Measurements from ENCODE around the gene MAP4K3. TPM values are rescaled to one million over a fixed set of nuclear protein-coding genes. Genes with fewer than 3 reads are reported as not detected.

MAP4K3 gene
- polyA plus RNA-seq, 2 of the 4 experiments (the other 2 are of a cell fraction) = 15.8 to 44.6 TPM

- Histone ChIP-seq H3K4me2 (no peak overlapping the region), H3K4me1 (no peaks in the 10 kb centered on the region), H3K27ac (no peak overlapping the region), H3K9me3 (0 out of 3 replicates have a peak, but pooled peaks cover 7% of the 10 kb centered on the region), H3K4me3 (no peak overlapping the region)
- DNase-seq (ENCODE audit: low read depth in 1 of 2, low spot score in 1 of 2) (no peak), FAIRE-seq (no peak), ATAC-seq (no peak)
- POLR2A ChIA-PET = no interaction called here
- CTCF ChIA-PET = interaction anchor here (0.8 to 1.2 kb wide), 3 partner anchors 13 to 389 kb away, joined by 3 read pairs; no protein-coding TSS in a partner anchor
- WGBS (ENCODE audit: missing lambda C conversion rate) = 72% methylated on average over 2 of the region's 2 CpGs
- TF ChIP-seq CHD2 (IDR thresholded peaks at IDR 0.05; ENCODE audit: low read length, partially characterized antibody) (no peak), HOXB13 (CRISPR knock-in tag; IDR thresholded peaks at IDR 0.05; ENCODE audit: low read depth) (no peak), TFCP2L1 (CRISPR knock-in tag; IDR thresholded peaks at IDR 0.05) (no peak), USF2 (IDR thresholded peaks at IDR 0.05) (no peak), JUN (IDR thresholded peaks at IDR 0.05) (no peak), RNF2 (IDR thresholded peaks at IDR 0.05; ENCODE audit: borderline replicate concordance, low read depth) (no peak), FOSB (CRISPR knock-in tag; IDR thresholded peaks at IDR 0.05) (no peak), JUNB (IDR thresholded peaks at IDR 0.05) (no peak), SREBF2 (IDR thresholded peaks at IDR 0.05) (no peak), ZFP36 (IDR thresholded peaks at IDR 0.05; ENCODE audit: borderline replicate concordance, partially characterized antibody) (no peak), FOXS1 (CRISPR knock-in tag; IDR thresholded peaks at IDR 0.05) (no peak), BHLHE40 (IDR thresholded peaks at IDR 0.05; ENCODE audit: low read depth, low read length) (no peak), CBX2 (IDR thresholded peaks at IDR 0.05; ENCODE audit: borderline replicate concordance, low read depth) (no peak), RARB (CRISPR knock-in tag; IDR thresholded peaks at IDR 0.05) (no peak), EP300 (IDR thresholded peaks at IDR 0.05) (no peak), HES2 (IDR thresholded peaks at IDR 0.05) (no peak), HMGXB4 (CRISPR knock-in tag; IDR thresholded peaks at IDR 0.05; ENCODE audit: borderline replicate concordance) (no peak), CTCF (IDR thresholded peaks at IDR 0.05) (no peak), SMC3 (IDR thresholded peaks at IDR 0.05) (no peak)
Observed at GRCh38 chr2:39455826-39456225, 18.7 kb upstream of the MAP4K3 start.

GRCh38 chr2:39452396-39452795 is 15.3 kb upstream of the MAP4K3 start:
- Histone ChIP-seq H3K27ac (no peak overlapping the region), H3K4me3 (no peak overlapping the region), H3K4me2 (no peak overlapping the region), H3K9me3 (no peaks in the 10 kb centered on the region), H3K4me1 (peaks cover 10% of the 10 kb centered on the region)
- FAIRE-seq (no peak), DNase-seq (ENCODE audit: low read depth in 1 of 2, low spot score in 1 of 2) (no peak), ATAC-seq (no peak)
- 95% methylated on average over 5 of the region's 5 CpGs for WGBS (ENCODE audit: missing lambda C conversion rate)
- TF ChIP-seq EP300 (IDR thresholded peaks at IDR 0.05) (no peak), ZSCAN20 (CRISPR knock-in tag; IDR thresholded peaks at IDR 0.05) (no peak), KDM5A (IDR thresholded peaks at IDR 0.05) (no peak), BHLHE40 (IDR thresholded peaks at IDR 0.05; ENCODE audit: low read depth, low read length) (no peak), EHMT2 (IDR thresholded peaks at IDR 0.05; ENCODE audit: low read depth) (no peak), MAZ (IDR thresholded peaks at IDR 0.05; ENCODE audit: borderline replicate concordance, low read depth, low read length) (no peak), BCL3 (IDR thresholded peaks at IDR 0.05) (no peak), ATOH8 (CRISPR knock-in tag; IDR thresholded peaks at IDR 0.05; ENCODE audit: low read depth) (no peak), EHF (CRISPR knock-in tag; IDR thresholded peaks at IDR 0.05) (no peak), NPAS2 (CRISPR knock-in tag; IDR thresholded peaks at IDR 0.05; ENCODE audit: borderline replicate concordance) (no peak), ZC3H11A (IDR thresholded peaks at IDR 0.05) (no peak), FOXS1 (CRISPR knock-in tag; IDR thresholded peaks at IDR 0.05) (no peak), CEBPB (IDR thresholded peaks at IDR 0.05) (no peak), ELK1 (IDR thresholded peaks at IDR 0.05; ENCODE audit: low read depth, low read length) (no peak)
- ChIA-PET POLR2A (no interaction called here), CTCF (interaction anchor here (0.6 to 1.8 kb wide), 3 partner anchors 11 to 68 kb away, joined by 3 to 4 read pairs (median 4); no protein-coding TSS in a partner anchor)
